GM12874 (cell line): ENCODE measurements around the gene SYT6.

Experiments
- CTCF ChIP-seq: IDR thresholded peaks from 2 replicates; pipeline ENCODE4 v1.5.1; 2011; ENCODE audit warnings: low read depth, mild to moderate bottlenecking, control low read depth, low read length, moderate library complexity; ENCODE audit not compliant: insufficient read depth

The SYT6 gene

GRCh38 chr1:114081437-114082303, 72.0 kb downstream of the SYT6 start:
- no peak for TF ChIP-seq CTCF

GRCh38 chr1:114080511-114081436, 72.9 kb downstream of the SYT6 start:
- no peak for TF ChIP-seq CTCF

- no peak for TF ChIP-seq CTCF
Measured at GRCh38 chr1:114079596-114080190, 74.0 kb downstream of the SYT6 start.

GRCh38 chr1:114078116-114078515, 75.6 kb downstream of the SYT6 start:
- no peak for TF ChIP-seq CTCF

- TF ChIP-seq CTCF = no peak
Measured at GRCh38 chr1:114077188-114077587, 76.5 kb downstream of the SYT6 start.

GRCh38 chr1:114076308-114076707, 77.4 kb downstream of the SYT6 start:
- no peak for TF ChIP-seq CTCF
